Stimulated activated CD4-positive, alpha-beta T cell treated with anti-CD3 and anti-CD28 coated beads, Interleukin-4, amount 100 ng/mL, for 24 hours (primary cell): ENCODE data around the gene PLEKHA5.

Source experiments
- DNase-seq: peaks from one replicate; pipeline ENCODE4 v3.0.0-alpha.2; 2020

Gene PLEKHA5

GRCh38 chr12:19129122-19129485, 429 bp upstream of the PLEKHA5 start:
- no peak for DNase-seq

DNA sequence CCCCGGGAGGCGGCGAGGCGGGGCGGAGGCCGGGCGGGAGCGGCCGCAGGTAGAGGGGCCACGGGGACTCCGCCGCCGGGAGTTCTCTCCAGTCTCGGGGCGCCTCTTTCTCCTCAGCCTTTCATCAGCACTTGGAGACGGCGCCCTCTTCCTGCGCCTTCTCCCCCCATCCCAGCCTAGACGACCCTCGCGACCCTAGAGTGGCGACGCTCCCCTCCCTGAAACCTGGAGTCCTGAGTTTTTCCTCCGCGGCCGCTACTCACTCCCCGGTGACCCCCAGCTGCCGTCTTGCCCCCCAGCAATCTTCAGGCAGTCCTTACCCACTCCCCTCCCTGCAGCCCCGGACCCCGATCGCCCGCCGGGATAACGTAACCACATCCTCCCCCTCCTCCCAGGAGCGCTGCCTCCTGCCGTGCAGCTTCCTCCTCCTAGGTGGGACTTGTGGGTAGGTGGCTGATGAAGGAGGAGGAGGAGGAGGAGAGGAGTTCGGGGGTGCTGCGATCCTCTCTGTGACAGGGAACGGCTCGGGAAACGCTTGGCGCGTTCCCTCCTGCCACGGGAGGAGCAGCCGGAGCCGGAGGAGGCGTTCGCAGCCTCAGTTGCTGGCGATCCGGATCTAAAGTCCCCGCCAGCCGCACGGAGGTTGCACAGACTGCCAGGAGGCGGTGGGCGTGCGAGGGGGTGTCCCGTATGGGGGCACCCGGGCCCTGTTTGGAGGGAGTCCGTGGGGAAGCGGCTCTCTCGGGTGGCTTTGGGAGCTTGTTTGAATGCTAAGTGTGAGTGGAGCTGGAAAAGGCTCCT, 891 bp downstream of the PLEKHA5 start:
- no peak for DNase-seq

DNA sequence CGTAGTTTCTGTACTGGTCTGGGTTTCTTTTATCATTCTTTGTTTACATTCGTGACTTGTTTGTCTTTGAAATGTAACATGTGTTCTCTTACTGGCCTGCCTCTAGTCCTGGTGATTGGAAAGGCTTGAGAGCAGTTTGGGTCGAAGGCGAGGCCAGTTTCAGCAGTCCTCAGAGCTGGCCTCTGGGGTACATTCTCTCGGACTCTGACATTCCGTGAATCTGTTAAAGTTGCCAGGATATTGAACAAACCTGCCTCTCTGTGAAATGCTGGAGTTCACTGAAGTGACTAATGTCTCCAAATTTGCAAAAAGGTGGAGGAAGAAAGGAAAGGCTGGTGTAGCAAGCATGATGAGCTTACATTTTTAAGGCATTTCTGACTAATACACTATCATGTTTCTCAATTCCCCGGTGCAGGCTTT, 1.5 kb downstream of the PLEKHA5 start:
- no peak for DNase-seq

- DNase-seq: no peak
Measured at GRCh38 chr12:19138551-19138950, 9.0 kb downstream of the PLEKHA5 start.

DNA sequence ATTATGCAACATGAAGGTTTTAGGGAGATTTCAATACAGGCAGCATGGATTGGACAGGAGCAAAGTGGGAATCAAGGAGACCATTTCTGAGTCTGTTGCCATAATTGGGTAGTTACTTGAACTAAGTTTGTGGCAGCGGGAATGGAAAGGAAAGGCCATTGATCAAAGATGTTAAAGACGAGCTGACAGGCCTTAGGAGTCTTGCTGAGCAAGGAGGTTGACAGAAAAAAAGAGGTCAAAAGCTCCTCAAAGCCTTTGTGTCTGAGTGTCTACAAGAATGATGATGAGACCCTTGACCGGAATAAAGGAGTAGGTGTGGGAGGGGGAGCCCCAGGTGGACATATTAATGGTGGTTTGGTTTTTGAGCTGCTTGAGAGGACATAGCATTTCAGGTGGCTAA, 9.4 kb downstream of the PLEKHA5 start:
- no peak for DNase-seq

- DNase-seq: no peak
Measured at GRCh38 chr12:19139615-19140194, 10.2 kb downstream of the PLEKHA5 start.

GRCh38 chr12:19140381-19141236, 11.1 kb downstream of the PLEKHA5 start:
- no peak for DNase-seq

GRCh38 chr12:19142499-19142898, 13.0 kb downstream of the PLEKHA5 start:
- DNase-seq: no peak

DNA sequence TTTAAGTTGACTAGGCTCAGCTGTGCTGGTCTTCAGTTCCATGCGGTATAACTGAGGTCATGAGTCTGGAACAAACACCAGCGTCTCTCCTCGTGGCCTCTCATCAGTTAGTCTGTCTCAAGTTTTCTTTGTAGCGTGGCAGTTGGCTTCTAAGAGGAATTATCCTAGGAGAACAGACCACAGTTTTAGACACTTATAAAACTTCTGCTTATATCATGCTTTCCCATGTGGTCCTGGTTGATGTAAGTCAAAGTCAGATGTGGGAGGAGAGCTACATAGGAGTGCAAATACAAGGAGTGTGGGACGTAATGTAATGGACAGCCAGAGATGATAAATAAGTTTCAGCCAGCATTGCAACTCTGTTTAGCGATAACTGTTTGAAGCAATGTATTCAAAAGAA, 14.8 kb downstream of the PLEKHA5 start:
- no peak for DNase-seq

GRCh38 chr12:19144985-19145384, 15.5 kb downstream of the PLEKHA5 start:
- DNase-seq: no peak

DNA sequence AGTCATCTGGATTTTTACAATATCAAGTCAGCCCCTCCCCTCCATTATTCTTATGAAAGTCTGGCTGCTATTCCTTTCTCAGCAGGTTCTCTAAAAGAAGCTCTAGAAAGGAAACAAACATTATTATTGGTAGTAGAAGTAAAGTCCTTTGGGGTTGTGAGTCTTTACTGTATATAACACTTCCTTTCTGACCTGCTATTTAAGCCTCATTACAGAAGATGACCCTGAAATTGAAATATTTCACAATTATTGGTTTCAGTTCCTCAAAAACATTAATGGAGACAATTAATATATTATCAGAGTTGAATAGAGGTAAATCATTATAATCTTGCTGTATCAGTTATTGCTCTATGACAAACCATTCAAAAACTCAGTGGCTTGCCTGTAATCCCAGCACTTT, 19.3 kb downstream of the PLEKHA5 start:
- DNase-seq: no peak

- no peak for DNase-seq
Measured at GRCh38 chr12:19150273-19150900, 20.9 kb downstream of the PLEKHA5 start.

DNA sequence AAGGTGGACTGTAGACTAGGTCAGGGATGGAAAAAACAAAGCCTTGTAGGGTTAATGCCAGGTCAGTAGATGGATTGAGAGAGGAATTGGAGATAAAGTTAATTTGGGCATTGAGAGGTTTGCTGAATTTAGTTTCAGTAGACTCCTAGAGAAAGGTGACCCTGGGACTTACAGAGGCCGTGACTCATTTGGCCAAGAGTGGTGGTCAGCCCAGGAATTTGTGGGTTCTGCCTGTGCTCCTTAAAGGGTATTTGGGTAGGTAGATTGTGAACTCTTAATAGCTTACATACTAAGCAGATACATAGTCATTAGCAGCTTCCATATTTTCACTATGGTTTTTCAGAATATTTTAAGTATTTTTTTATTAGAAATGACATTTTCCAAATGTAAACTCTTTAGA, 21.8 kb downstream of the PLEKHA5 start:
- no peak for DNase-seq

DNA sequence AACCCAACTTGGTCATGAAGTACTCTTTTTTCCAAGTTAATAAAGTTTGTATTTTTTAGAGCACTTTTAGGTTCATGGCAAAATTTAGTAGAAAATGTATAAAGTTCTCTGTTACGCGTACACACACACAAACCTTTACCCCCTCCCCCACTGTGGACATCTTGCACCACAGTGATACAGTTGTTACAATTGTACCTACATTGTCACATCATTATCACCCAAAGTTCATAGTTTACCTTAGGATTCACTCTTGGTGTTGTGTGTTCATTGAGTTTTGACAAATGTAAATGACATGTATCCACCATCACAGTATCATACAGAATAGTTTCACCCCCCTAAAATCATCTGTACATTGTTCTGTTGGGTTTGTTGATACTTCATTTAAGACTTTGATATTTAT, 23.9 kb downstream of the PLEKHA5 start:
- no peak for DNase-seq

DNA sequence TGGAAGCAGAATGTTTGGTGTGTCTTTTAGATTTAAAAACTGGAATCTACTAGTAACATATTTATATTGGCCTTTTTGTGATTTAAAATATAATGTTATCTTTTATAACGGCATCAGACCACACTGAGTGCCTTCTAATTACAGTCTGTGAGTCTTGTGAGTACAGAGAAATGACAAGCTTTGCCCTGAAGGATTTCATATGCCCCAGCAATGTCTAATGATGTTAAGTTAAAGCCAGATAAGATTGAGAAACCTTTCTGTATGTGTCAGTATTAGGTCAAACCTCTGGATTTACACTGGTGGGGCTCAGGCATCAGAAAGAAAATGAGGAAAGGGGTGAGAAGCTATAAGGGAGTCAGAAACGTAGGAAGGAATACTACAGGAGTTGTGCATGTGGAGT, 25.2 kb downstream of the PLEKHA5 start:
- DNase-seq: no peak

GRCh38 chr12:19155981-19156734, 26.6 kb downstream of the PLEKHA5 start:
- DNase-seq: no peak

DNA sequence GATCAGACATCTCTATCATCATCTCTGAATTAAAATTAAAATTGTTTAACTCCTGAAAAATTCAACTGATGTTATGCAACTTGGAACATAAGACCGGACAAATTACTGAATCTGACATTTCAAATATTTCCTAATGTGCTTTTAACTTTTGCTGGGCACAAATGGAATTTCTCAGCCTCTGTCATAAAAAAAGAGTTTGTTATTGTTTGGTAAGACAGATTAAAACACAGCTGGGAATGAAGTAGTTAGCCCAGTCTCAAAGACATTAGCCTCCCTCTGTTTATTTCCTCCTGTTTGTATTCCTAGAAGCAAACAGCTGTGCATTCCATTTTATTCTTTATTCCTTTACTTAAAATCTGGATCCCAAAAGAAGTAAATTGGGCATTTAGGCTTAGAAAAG, 29.4 kb downstream of the PLEKHA5 start:
- no peak for DNase-seq

DNA sequence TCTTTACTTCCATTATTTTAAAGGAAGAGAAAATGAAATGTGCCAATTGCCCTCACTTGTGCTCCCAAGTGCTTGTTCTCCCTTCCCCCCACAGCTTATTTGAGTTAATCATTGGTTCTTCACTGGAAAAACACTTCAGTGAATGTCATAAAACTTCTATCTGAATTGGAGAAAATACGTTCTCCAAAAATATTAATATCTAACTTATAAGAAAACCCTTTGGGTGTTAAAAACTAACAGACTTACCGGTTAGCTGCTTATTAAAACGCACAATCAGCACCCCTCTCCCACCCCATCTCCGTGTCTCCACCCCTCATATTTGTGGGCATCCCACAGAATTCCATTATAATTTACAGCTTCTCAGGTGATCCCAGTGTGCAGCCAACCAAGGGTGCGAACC, 31.7 kb downstream of the PLEKHA5 start:
- DNase-seq: no peak

DNA sequence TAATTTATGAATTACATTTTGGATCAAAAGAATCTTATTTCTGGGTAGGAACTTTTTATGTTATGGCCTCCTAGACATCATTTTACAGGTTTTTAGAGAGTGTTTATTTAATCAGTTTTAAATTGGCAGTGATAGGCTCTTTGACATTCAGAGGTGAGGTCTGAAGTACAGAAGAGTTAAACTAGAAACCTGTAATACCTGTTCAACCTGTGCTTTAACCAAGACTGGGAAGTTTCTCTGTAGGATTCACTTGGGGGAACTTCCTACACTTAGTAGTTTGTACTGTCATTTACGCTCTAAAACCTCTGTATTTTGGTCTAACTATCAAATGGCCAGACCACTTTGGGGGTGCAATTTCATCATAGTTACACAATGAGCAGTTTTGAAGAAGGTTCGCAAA, 35.9 kb downstream of the PLEKHA5 start:
- DNase-seq: no peak

DNA sequence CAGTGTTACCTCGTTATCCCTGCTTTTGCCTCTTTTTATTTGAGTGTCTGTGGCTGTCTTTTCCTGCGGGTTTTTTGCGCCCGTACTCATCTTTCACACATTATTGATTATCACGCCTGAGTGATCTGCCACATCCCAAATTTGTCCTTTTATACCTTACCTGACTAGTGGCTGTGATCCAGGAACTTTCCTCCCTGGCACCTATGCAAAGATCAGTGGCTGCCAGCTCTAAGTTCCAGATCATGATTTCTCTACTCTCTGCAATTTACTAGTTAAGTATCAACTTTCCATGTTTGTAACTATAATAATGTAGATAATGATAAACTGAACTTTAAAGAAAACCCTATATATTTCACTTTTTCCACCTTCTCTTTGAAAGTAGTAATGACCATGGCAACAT, 36.9 kb downstream of the PLEKHA5 start:
- DNase-seq: no peak

- no peak for DNase-seq
Measured at GRCh38 chr12:19166956-19167355, 37.4 kb downstream of the PLEKHA5 start.

- no peak for DNase-seq
Measured at GRCh38 chr12:19167708-19168107, 38.2 kb downstream of the PLEKHA5 start.

GRCh38 chr12:19168644-19169043, 39.1 kb downstream of the PLEKHA5 start:
- no peak for DNase-seq
